ENCODE data around the gene RANBP3.
A peak's percentile ranks its signal among the peaks of the same experiment; 100 is the strongest.
"Not testable (repeated sequence)": the region's sequence is repeated elsewhere in the genome, so short reads cannot be mapped to it uniquely, and the experiment has no call there.

RANBP3 gene

DNA sequence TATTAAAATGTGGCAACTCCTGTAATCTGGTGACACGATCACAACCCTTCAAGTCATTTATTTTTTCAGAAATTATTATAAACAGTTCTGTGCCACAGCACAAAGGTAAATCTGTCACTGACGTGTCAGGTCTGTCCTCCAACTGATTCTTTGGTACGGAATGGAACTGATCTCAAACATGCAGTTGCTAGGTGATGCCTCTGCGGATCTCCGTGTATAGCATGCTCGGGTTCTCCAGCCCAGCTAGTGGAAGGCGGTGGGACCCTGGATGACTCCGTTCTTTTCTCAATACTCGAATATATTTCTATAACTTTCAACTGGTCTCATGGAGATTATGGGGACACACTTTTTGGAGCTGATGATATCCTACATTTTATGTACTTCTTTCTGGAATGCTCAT lies 11.0 kb downstream of the RANBP3 start:
- no peak overlapping the region for H3K4me3 ChIP-seq (ENCODE audit: control insufficient read depth, low read depth, low read length)
- TF ChIP-seq, protein P1, sequence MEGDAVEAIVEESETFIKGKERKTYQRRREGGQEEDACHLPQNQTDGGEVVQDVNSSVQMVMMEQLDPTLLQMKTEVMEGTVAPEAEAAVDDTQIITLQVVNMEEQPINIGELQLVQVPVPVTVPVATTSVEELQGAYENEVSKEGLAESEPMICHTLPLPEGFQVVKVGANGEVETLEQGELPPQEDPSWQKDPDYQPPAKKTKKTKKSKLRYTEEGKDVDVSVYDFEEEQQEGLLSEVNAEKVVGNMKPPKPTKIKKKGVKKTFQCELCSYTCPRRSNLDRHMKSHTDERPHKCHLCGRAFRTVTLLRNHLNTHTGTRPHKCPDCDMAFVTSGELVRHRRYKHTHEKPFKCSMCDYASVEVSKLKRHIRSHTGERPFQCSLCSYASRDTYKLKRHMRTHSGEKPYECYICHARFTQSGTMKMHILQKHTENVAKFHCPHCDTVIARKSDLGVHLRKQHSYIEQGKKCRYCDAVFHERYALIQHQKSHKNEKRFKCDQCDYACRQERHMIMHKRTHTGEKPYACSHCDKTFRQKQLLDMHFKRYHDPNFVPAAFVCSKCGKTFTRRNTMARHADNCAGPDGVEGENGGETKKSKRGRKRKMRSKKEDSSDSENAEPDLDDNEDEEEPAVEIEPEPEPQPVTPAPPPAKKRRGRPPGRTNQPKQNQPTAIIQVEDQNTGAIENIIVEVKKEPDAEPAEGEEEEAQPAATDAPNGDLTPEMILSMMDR (conservative IDR thresholded peaks at IDR 0.05; ENCODE audit: control insufficient read depth, insufficient read depth, low read depth, low read length): no peak
- no peak for DNase-seq (ENCODE audit: low read depth)

- TF ChIP-seq, protein P1 (conservative IDR thresholded peaks at IDR 0.05; ENCODE audit: control insufficient read depth, insufficient read depth, low read depth, low read length): no peak
- H3K4me3 ChIP-seq (ENCODE audit: control insufficient read depth, low read depth, low read length): no peak overlapping the region
- DNase-seq (ENCODE audit: low read depth): peak; percentile 79
These were observed 11.7 kb downstream of the RANBP3 start for GRCh38 chr19:5966215-5966614.

DNA sequence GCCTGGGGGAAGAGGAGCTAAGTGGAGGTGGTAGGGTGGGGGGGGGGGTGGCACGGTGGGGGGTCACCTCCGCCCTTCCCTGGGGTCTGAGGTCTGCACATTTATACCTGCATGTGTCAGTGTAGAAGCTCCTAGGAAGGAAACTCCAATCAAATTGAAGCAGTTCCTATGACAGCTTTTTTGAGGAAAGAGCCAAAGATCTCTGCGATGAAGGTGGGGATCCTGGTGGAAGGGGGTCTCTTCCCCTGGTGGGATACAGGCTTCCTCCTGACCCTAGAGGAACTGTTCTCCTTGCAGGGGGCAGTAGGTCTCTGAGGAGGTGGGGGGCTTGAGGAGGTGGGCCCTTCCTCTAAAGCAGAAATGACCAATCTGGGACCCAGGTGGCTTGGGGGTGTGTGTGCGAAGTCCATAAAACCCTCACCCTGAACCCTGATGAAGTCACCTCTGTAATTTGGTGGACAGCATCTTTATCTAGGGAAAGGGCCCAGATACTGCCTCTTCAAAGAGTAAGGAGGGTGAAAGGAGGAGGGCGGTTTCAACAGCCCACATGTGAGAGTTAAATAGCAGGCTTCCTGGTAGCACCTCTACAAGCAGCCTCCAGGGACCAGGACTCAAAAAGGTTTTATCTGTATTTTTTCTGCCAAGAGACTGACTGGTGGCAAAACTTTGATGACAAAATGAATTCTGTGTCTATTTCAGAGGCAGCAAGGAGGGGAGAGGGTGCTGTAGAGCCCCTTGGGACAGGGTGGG lies 12.9 kb downstream of the RANBP3 start:
- TF ChIP-seq, protein P1 (conservative IDR thresholded peaks at IDR 0.05; ENCODE audit: control insufficient read depth, insufficient read depth, low read depth, low read length): no peak
- no peak overlapping the region for H3K4me3 ChIP-seq (ENCODE audit: control insufficient read depth, low read depth, low read length)
- DNase-seq (ENCODE audit: low read depth): no peak

DNA sequence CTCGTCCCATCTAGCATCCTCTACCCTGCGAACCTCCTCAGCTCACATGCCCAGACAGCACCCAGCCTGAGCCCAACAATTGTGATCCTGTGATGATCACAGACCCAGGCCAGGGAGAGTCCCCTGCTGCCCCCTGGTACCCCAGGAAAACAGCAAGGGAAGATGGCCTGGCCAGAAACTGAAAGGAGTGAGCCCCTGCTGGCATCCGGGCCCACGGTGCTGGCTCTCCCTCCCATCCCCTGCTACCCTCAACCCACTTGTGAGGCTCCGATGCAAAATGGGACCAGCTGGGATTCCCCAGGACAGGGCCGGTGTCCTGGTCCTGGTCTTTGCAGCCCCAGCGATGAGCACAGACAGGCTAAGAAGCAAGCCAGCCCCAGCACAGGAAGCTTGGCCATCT lies 14.1 kb downstream of the RANBP3 start:
- TF ChIP-seq, protein P1 (conservative IDR thresholded peaks at IDR 0.05; ENCODE audit: control insufficient read depth, insufficient read depth, low read depth, low read length): no peak
- no peak for DNase-seq (ENCODE audit: low read depth)
- no peak overlapping the region for H3K4me3 ChIP-seq (ENCODE audit: control insufficient read depth, low read depth, low read length)

GRCh38 chr19:5963259-5963658 lies 14.7 kb downstream of the RANBP3 start:
- not testable (repeated sequence) for H3K4me3 ChIP-seq (ENCODE audit: control insufficient read depth, low read depth, low read length); DNase-seq (ENCODE audit: low read depth)

GRCh38 chr19:5961969-5962945 lies 15.7 kb downstream of the RANBP3 start:
- TF ChIP-seq, protein P1 (conservative IDR thresholded peaks at IDR 0.05; ENCODE audit: control insufficient read depth, insufficient read depth, low read depth, low read length): no peak
- no peak for DNase-seq (ENCODE audit: low read depth)
- no peak overlapping the region for H3K4me3 ChIP-seq (ENCODE audit: control insufficient read depth, low read depth, low read length)

DNA sequence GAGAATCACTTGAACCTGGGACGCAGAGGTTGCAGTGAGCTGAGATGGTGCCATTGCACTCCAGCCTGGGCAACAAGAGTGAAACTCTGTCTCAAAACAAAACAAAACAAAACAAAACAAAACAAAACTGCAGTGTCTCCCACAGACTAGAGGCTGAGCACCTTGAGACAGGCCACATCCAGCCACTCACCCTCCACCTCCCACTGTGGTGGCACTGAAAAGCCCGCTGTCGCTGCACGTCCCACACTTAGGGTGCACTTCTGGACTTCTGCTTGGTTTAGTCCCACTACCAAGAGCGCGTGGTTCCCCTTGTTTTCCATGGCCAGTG lies 16.3 kb downstream of the RANBP3 start:
- not testable (repeated sequence) for DNase-seq (ENCODE audit: low read depth); H3K4me3 ChIP-seq (ENCODE audit: control insufficient read depth, low read depth, low read length)
